ENCODE measurements around the gene ZBTB38. TPM values are rescaled to one million over a fixed set of nuclear protein-coding genes. Genes with fewer than 3 reads are reported as not detected.

The ZBTB38 gene
- total RNA-seq, 3 donors from 2014 or later (not counting 1 experiment from before 2014, with no cell fraction given): 40.3 to 68.3 (median 56.7) TPM

DNA sequence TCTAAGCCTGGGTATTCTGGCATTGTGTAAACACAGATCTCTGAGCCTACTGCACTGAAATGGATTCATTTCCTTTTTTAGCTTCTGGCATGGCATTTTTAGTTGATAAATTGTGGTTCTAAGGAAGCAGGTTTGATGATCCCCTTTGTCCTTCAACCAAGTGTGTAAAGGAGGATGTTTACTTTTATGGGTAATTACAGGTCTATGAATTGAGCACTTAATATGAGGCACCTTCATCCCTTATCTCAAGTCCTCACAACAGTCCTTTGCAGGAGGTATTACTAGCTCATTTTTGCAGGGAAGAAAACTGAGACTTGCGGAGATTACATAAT is 30.8 kb upstream of the ZBTB38 start:
- Mint-ChIP-seq H3K9me3 (no peaks in the 10 kb centered on the region), H3K4me3 (no peak overlapping the region), H3K36me3 (no peaks in the 10 kb centered on the region), H3K27me3 (ENCODE audit: low read depth in 2 of 2) (peaks cover 11% of the 10 kb centered on the region in 2 donors), H3K27ac (no peak overlapping the region), H3K4me1 (no peaks in the 10 kb centered on the region)
- no peaks in the 10 kb centered on the region for H3K27me3 ChIP-seq (ENCODE audit: control insufficient read depth, insufficient read depth, low read length)
- WGBS (ENCODE audit: insufficient coverage): 100% methylated on average over 1 of the region's 1 CpG
- TF ChIP-seq, protein P1, sequence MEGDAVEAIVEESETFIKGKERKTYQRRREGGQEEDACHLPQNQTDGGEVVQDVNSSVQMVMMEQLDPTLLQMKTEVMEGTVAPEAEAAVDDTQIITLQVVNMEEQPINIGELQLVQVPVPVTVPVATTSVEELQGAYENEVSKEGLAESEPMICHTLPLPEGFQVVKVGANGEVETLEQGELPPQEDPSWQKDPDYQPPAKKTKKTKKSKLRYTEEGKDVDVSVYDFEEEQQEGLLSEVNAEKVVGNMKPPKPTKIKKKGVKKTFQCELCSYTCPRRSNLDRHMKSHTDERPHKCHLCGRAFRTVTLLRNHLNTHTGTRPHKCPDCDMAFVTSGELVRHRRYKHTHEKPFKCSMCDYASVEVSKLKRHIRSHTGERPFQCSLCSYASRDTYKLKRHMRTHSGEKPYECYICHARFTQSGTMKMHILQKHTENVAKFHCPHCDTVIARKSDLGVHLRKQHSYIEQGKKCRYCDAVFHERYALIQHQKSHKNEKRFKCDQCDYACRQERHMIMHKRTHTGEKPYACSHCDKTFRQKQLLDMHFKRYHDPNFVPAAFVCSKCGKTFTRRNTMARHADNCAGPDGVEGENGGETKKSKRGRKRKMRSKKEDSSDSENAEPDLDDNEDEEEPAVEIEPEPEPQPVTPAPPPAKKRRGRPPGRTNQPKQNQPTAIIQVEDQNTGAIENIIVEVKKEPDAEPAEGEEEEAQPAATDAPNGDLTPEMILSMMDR (IDR thresholded peaks at IDR 0.05): no peak
- intact Hi-C loops (cut with micrococcal nuclease): no loop called here
- no peaks in the 10 kb centered on the region for H3K4me1 ChIP-seq (ENCODE audit: control insufficient read depth, insufficient read depth, low read length)
- no peaks in the 10 kb centered on the region for H3K9me3 ChIP-seq (ENCODE audit: control insufficient read depth, insufficient read depth, low read length)
- no peak overlapping the region for H3K4me3 ChIP-seq (ENCODE audit: low read length)
- H3K27ac ChIP-seq (ENCODE audit: low read length): no peak overlapping the region
- no peaks in the 10 kb centered on the region for H3K36me3 ChIP-seq (ENCODE audit: control insufficient read depth, insufficient read depth, low read length)
- DNase-seq: no peak
- no peak for ATAC-seq

DNA sequence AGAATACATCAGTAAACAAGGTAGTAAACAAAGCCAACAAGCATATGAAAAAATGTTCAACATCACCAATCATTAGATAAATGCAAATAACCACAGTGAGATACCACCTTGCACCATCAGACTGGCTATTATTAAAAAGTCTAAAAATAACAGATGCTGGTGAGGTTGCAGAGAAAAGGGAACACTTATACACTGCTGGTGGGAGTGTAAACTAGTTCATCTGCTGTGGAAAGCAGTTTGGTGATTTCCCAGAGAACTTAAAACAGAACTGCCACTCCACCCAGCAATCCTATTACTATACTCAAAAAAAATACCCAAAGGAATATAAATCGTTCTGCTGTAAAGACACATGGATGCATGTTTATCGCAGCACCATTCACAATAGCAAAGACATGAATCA is 30.3 kb upstream of the ZBTB38 start:
- peaks cover 11 to 16% of the 10 kb centered on the region in 2 donors for H3K27me3 Mint-ChIP-seq (ENCODE audit: low read depth in 2 of 2)
- Histone ChIP-seq H3K4me3 (ENCODE audit: low read length) (no peak overlapping the region), H3K27me3 (ENCODE audit: control insufficient read depth, insufficient read depth, low read length) (no peaks in the 10 kb centered on the region), H3K27ac (ENCODE audit: low read length) (no peak overlapping the region), H3K4me1 (ENCODE audit: control insufficient read depth, insufficient read depth, low read length) (no peaks in the 10 kb centered on the region), H3K9me3 (ENCODE audit: control insufficient read depth, insufficient read depth, low read length) (no peaks in the 10 kb centered on the region), H3K36me3 (ENCODE audit: control insufficient read depth, insufficient read depth, low read length) (no peaks in the 10 kb centered on the region)
- intact Hi-C loops (cut with micrococcal nuclease): no loop called here
- DNase-seq (no peak), ATAC-seq (no peak)
- H3K27ac Mint-ChIP-seq: no peak overlapping the region
- 89% methylated on average over 2 of the region's 2 CpGs for WGBS (ENCODE audit: insufficient coverage)
- no peaks in the 10 kb centered on the region for H3K9me3 Mint-ChIP-seq
- H3K36me3 Mint-ChIP-seq: no peaks in the 10 kb centered on the region
- TF ChIP-seq, protein P1 (IDR thresholded peaks at IDR 0.05): no peak
- H3K4me3 Mint-ChIP-seq: no peak overlapping the region
- H3K4me1 Mint-ChIP-seq: no peaks in the 10 kb centered on the region

DNA sequence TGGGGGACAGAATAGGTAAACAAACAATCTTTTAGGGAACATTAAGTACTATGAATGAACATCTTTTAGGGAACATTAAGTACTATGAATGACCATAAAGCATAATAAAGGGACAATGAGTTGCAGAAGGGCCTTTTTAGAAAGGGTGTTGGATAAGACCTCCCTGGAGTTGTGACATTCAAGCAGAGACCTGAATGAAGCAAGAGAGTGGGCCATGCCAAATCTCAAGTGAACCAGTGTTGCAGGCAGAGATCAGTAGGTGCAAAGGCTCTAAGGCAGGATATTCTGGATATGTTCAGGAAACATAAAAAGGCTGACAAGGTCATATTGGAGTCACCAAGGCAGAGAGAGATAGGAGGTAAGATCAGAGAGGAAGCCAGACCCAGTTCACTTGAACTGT is 29.4 kb upstream of the ZBTB38 start:
- TF ChIP-seq, protein P1 (IDR thresholded peaks at IDR 0.05): no peak
- intact Hi-C loops (cut with micrococcal nuclease): no loop called here
- H3K4me1 ChIP-seq (ENCODE audit: control insufficient read depth, insufficient read depth, low read length): no peaks in the 10 kb centered on the region
- no peaks in the 10 kb centered on the region for H3K4me1 Mint-ChIP-seq
- peaks cover 11 to 17% of the 10 kb centered on the region in 2 donors for H3K27me3 Mint-ChIP-seq (ENCODE audit: low read depth in 2 of 2)
- no peak overlapping the region for H3K4me3 ChIP-seq (ENCODE audit: low read length)
- H3K36me3 Mint-ChIP-seq: no peaks in the 10 kb centered on the region
- ATAC-seq (no peak), DNase-seq (no peak)
- H3K9me3 ChIP-seq (ENCODE audit: control insufficient read depth, insufficient read depth, low read length): no peaks in the 10 kb centered on the region
- H3K9me3 Mint-ChIP-seq: no peaks in the 10 kb centered on the region
- H3K27ac ChIP-seq (ENCODE audit: low read length): no peak overlapping the region
- no peaks in the 10 kb centered on the region for H3K36me3 ChIP-seq (ENCODE audit: control insufficient read depth, insufficient read depth, low read length)
- no peak overlapping the region for H3K27ac Mint-ChIP-seq
- H3K4me3 Mint-ChIP-seq: no peak overlapping the region
- H3K27me3 ChIP-seq (ENCODE audit: control insufficient read depth, insufficient read depth, low read length): no peaks in the 10 kb centered on the region

DNA sequence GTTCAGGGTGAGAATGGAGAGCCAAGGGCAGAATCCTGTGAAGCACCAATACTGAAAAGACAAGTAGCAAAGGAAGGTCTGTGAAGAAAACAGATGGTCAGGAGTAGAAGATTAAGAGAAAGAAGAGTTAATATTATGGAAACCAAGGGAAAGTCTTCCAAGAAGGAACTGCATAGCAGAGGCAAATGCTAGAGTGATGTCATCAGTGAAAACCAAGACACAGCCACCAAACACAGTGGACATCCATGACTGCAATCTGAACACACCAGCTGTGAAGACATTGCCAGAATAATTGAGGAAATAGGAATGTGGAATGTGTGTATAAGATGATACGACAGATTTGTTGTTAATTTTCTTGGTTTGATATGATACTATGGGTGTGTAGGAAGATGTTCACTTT is 26.8 kb upstream of the ZBTB38 start:
- H3K27me3 Mint-ChIP-seq (ENCODE audit: low read depth in 2 of 2): peaks cover 11 to 17% of the 10 kb centered on the region in 2 donors
- Histone ChIP-seq H3K4me3 (ENCODE audit: low read length) (no peak overlapping the region), H3K36me3 (ENCODE audit: control insufficient read depth, insufficient read depth, low read length) (no peaks in the 10 kb centered on the region), H3K4me1 (ENCODE audit: control insufficient read depth, insufficient read depth, low read length) (no peaks in the 10 kb centered on the region), H3K27ac (ENCODE audit: low read length) (no peak overlapping the region), H3K27me3 (ENCODE audit: control insufficient read depth, insufficient read depth, low read length) (no peaks in the 10 kb centered on the region), H3K9me3 (ENCODE audit: control insufficient read depth, insufficient read depth, low read length) (no peaks in the 10 kb centered on the region)
- H3K36me3 Mint-ChIP-seq: no peaks in the 10 kb centered on the region
- ATAC-seq (no peak), DNase-seq (no peak)
- intact Hi-C loops (cut with micrococcal nuclease): no loop called here
- H3K9me3 Mint-ChIP-seq: no peaks in the 10 kb centered on the region
- H3K27ac Mint-ChIP-seq: no peak overlapping the region
- H3K4me1 Mint-ChIP-seq: no peaks in the 10 kb centered on the region
- no peak overlapping the region for H3K4me3 Mint-ChIP-seq
- TF ChIP-seq, protein P1 (IDR thresholded peaks at IDR 0.05): no peak
- WGBS (ENCODE audit: insufficient coverage): 93% methylated on average over 1 of the region's 1 CpG

Data from natural killer cell (primary cell).